NB4 (cell line): ENCODE data around the gene OR6B3.

Source experiments
- TF ChIP-seq, protein P1 (sequence below): IDR thresholded peaks from 2 replicates; pipeline ENCODE4 v1.6.1; 2011; ENCODE audit warnings: low read depth, low read length
- TF ChIP-seq, protein P2 (sequence below): IDR thresholded peaks from one replicate; pipeline ENCODE4 v1.5.1; 2012; ENCODE audit warnings: low read depth, low read length

DNA sequence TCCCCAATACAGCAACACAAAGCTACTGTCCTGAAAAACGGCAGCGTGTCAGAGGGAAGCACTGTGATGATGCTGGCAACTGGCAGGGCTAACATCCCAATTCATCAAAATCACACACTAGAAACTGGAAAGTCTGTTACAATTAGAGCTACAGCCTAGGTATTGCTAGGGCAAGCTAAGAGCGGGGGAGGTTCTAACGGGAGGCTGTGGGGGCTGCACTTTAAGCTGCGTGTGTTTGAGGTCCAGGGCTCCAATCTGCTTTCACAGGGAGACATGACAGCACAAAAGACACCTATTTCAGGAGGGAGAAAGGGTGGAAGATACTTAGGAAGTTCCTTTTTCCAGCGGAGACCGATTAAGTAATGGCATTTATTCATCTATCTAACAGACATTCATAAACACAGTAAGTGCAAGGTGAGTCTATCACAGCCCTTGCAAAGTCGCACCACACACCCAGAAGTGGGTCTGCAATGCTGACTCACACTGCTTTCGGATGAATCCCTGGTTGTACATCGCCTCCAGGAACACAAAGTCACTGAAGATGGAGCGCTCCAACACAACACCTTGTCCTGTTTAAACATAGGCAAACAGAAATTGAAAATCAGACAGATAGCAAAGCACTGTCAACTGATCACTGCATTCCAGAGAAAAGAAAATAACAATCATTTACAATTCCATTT, 35.1 kb downstream of the OR6B3 start:
- TF ChIP-seq, protein P1, sequence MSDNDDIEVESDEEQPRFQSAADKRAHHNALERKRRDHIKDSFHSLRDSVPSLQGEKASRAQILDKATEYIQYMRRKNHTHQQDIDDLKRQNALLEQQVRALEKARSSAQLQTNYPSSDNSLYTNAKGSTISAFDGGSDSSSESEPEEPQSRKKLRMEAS: no peak
- TF ChIP-seq, protein P2, sequence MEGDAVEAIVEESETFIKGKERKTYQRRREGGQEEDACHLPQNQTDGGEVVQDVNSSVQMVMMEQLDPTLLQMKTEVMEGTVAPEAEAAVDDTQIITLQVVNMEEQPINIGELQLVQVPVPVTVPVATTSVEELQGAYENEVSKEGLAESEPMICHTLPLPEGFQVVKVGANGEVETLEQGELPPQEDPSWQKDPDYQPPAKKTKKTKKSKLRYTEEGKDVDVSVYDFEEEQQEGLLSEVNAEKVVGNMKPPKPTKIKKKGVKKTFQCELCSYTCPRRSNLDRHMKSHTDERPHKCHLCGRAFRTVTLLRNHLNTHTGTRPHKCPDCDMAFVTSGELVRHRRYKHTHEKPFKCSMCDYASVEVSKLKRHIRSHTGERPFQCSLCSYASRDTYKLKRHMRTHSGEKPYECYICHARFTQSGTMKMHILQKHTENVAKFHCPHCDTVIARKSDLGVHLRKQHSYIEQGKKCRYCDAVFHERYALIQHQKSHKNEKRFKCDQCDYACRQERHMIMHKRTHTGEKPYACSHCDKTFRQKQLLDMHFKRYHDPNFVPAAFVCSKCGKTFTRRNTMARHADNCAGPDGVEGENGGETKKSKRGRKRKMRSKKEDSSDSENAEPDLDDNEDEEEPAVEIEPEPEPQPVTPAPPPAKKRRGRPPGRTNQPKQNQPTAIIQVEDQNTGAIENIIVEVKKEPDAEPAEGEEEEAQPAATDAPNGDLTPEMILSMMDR: no peak
